HCT116 (cell line): Measurements from ENCODE around the gene PIN1. TPM values are rescaled to one million over a fixed set of nuclear protein-coding genes. Genes with fewer than 3 reads are reported as not detected.
A peak's percentile ranks its signal among the peaks of the same experiment; 100 is the strongest.

ENCODE experiments used
- ATAC-seq: fragments of 200-7000 bp; cut with Tn5 transposase; 2 replicates; pipeline ENCODE4 v1.9.1; 2020; ENCODE audit warnings: mild to moderate bottlenecking, moderate library complexity
- BruUV-seq: library from RNA; stranded (reverse); fragments of 400-500 nt; replicated peaks from 2 replicates; lab custom pipeline; 2021; lab: Mats Ljungman, UMichigan
- CTCF ChIA-PET: fragments of 300-600 bp; sonication (Branson Sonifier 250); formaldehyde crosslinking; loops from one replicate; lab custom pipeline; 2021; ENCODE audit warnings: antibody characterized with exemption; lab: Charles Lee
- POLR2A ChIA-PET: fragments of 300-600, 350-600 bp; sonication (Branson Sonifier 250); formaldehyde crosslinking; loops from one replicate; lab custom pipeline; 2021; ENCODE audit warnings: antibody characterized with exemption; lab: Charles Lee
- RAD21 ChIA-PET, 2 experiments: fragments of 300-600 bp; sonication (Branson Sonifier 250); formaldehyde crosslinking; loops; one replicate each; lab custom pipeline; 2023; ENCODE audit warnings: low total read pairs in 2 of 2; ENCODE audit not compliant: uncharacterized antibody in 2 of 2, unreplicated experiment in 2 of 2, low non-redundant PET in 1 of 2; lab: Charles Lee
- DNase-seq: peaks from one replicate; pipeline ENCODE4 v3.0.0-alpha.2; 2010; ENCODE audit warnings: low read depth, low spot score
- H2AFZ ChIP-seq: fragments of 200-600 bp; shearing (Covaris generic), sonication (generic); 2 replicates; pipeline ENCODE4 v1.6.1; 2017; ENCODE audit warnings: low read depth, mixed run types, mixed read lengths, antibody characterized with exemption, low read length; ENCODE audit not compliant: poor library complexity, severe bottlenecking
- H3K27ac ChIP-seq: 2 replicates; pipeline ENCODE4 v1.5.1; 2012; ENCODE audit warnings: low read depth, low read length
- H3K27me3 ChIP-seq: fragments of 200-600 bp; sonication (generic); 2 replicates; pipeline ENCODE4 v1.6.1; 2016; ENCODE audit warnings: mixed run types, low read length, mixed read lengths; ENCODE audit not compliant: insufficient read depth
- H3K36me3 ChIP-seq, 2 experiments: fragments of 200-500 bp in 1 of 2; fragments of 200-600 bp in 1 of 2; sonication (Bioruptor generic) in 1 of 2; sonication (generic) in 1 of 2; 2 replicates each; pipeline versions ENCODE4 v1.5.1 to v1.6.1; 2014 to 2016; ENCODE audit warnings: low read length in 2 of 2, inconsistent platforms in 1 of 2, mixed read lengths in 1 of 2, mixed run types in 1 of 2; ENCODE audit not compliant: insufficient read depth in 2 of 2, control insufficient read depth in 1 of 2
- H3K4me1 ChIP-seq, 2 experiments: fragments of 200-600 bp in 1 of 2; sonication (generic) in 1 of 2; 2 replicates each; pipeline versions ENCODE4 v1.5.1 to v1.6.1; 2012 to 2017; ENCODE audit warnings: low read length in 2 of 2, inconsistent platforms in 1 of 2, mild to moderate bottlenecking in 1 of 2, mixed read lengths in 1 of 2, mixed run types in 1 of 2, moderate library complexity in 1 of 2; ENCODE audit not compliant: insufficient read depth in 2 of 2, control insufficient read depth in 1 of 2
- H3K4me2 ChIP-seq: fragments of 200-600 bp; sonication (generic); 2 replicates; pipeline ENCODE4 v1.6.1; 2017; ENCODE audit warnings: mixed run types, low read length, mixed read lengths
- H3K4me3 ChIP-seq, 2 experiments: fragments of 200-600 bp in 1 of 2; sonication (generic) in 1 of 2; replicated peaks in 1 of 2; 2 replicates each; pipeline ENCODE4 v1.5.1; 2011 to 2016; ENCODE audit warnings: low read length in 2 of 2, control low read depth in 1 of 2, low read depth in 1 of 2, mild to moderate bottlenecking in 1 of 2, mixed read lengths in 1 of 2, mixed run types in 1 of 2
- H3K79me2 ChIP-seq: fragments of 200-600 bp; sonication (generic); 2 replicates; pipeline ENCODE4 v1.6.1; 2017; ENCODE audit warnings: mild to moderate bottlenecking, mixed run types, low read length, moderate library complexity, mixed read lengths; ENCODE audit not compliant: insufficient read depth
- H3K9ac ChIP-seq: fragments of 200-600 bp; sonication (generic); 2 replicates; pipeline ENCODE4 v1.6.1; 2016; ENCODE audit warnings: low read length, mixed read lengths
- H3K9me2 ChIP-seq: fragments of 200-600 bp; sonication (generic), shearing (Covaris generic); 2 replicates; pipeline ENCODE4 v1.6.1; 2017; ENCODE audit warnings: mixed run types, mild to moderate bottlenecking, moderate library complexity; ENCODE audit not compliant: insufficient read depth
- H3K9me3 ChIP-seq, 2 experiments: fragments of 200-500 bp in 1 of 2; fragments of 200-600 bp in 1 of 2; sonication (Bioruptor generic) in 1 of 2; sonication (generic) in 1 of 2; 2 replicates each; pipeline ENCODE4 v1.6.1; 2014 to 2017; ENCODE audit warnings: low read length in 2 of 2, mixed read lengths in 2 of 2, inconsistent platforms in 1 of 2, low read depth in 1 of 2, mild to moderate bottlenecking in 1 of 2, mixed run types in 1 of 2, moderate library complexity in 1 of 2; ENCODE audit not compliant: control insufficient read depth in 1 of 2, insufficient read depth in 1 of 2
- H4K20me1 ChIP-seq: fragments of 200-600 bp; sonication (generic), shearing (Covaris generic); 2 replicates; pipeline ENCODE4 v1.6.1; 2017; ENCODE audit warnings: mixed run types, mild to moderate bottlenecking, moderate library complexity; ENCODE audit not compliant: insufficient read depth
- CBX3 ChIP-seq: IDR thresholded peaks from 2 replicates; pipeline ENCODE4 v1.6.1; 2012; ENCODE audit warnings: low read depth
- EGR1 ChIP-seq: IDR thresholded peaks from 2 replicates; pipeline ENCODE4 v1.6.1; 2012; ENCODE audit warnings: low read depth
- EZH2 ChIP-seq: fragments of 200-600 bp; sonication (generic); IDR thresholded peaks from 2 replicates; pipeline ENCODE4 v1.6.1; 2017; ENCODE audit warnings: antibody characterized with exemption, mixed run types
- POLR2AphosphoS5 ChIP-seq: IDR thresholded peaks from 2 replicates; pipeline ENCODE4 v1.6.1; 2011; ENCODE audit warnings: mild to moderate bottlenecking, low read depth, low read length, moderate library complexity
- intact Hi-C: fragments of 100-400 bp; cut with micrococcal nuclease; formaldehyde crosslinking; loops from 2 replicates; pipeline ENCODE4 v1.10.0; 2022
- total RNA-seq: library from RNA; stranded (reverse); gene quantifications from one replicate; pipeline ENCODE4 v1.2.1, GENCODE V29; 2021; ENCODE audit not compliant: unreplicated experiment
- TF ChIP-seq, protein P1 (sequence below): IDR thresholded peaks from 2 replicates; pipeline ENCODE4 v1.6.1; 2012; ENCODE audit warnings: low read depth

PIN1 gene
- total RNA-seq, 1 experiment from 2014 or later = 78.9 TPM

DNA sequence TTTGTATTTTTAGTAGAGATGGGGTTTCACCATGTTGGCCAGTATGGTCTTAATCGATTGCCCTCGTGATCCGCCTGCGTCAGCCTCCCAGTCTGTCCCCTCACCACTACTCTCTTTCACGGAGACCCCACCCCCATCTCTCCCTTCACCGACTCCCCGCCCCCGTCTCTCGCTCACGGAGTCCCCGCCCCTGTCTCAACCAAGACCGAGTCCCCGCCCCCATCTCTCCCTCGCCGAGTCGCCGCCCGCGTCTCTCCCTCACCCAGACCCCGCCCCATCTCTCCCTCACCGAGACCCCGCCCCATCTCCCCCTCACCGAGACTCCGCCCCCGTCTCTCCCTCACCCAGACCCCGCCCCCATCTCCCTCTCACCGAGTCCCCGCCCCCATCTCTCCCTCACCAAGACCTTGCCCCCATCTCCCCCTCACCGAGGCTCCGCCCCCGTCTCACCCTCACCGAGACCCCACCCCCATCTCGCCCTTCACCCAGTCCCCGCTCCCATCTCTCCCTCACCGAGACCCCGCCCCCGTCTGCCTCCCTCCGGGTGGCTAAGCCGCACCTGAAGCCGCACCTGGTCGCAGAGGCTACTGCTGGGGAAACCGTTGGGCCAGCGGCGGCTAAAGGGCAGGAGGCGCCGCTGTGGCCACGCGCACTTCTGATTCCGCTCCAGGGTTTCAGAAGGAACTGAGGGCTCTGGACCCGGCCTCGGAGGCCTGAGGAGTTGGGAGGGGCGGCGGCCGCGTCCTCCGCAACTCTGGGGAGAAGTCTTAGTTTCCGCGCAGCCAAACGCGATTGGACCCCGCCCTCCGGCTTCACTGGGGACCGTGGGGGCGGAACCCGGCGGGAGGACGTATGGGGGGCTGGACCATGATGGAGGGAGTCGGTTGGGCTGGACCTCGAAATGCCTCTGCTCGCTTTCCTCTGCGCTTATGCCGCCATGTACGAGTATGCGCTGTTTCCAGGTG is 49.5 kb upstream of the PIN1 start:
- no peaks in the 10 kb centered on the region for H3K9me2 ChIP-seq
- peak overlapping the region; percentile 45 to 58 for H3K4me3 ChIP-seq
- CTCF ChIA-PET = no interaction called here
- peak overlapping the region; percentile 48 for H3K27ac ChIP-seq
- DNase-seq = peak; percentile 57
- no peaks in the 10 kb centered on the region for H3K36me3 ChIP-seq
- ATAC-seq = peak; percentile 88
- POLR2A ChIA-PET = interaction anchor here (0.6 kb wide), 1 partner anchor 439 kb away, joined by 3 read pairs; no protein-coding TSS in a partner anchor
- H3K79me2 ChIP-seq = no peaks in the 10 kb centered on the region
- no peak overlapping the region for H2AFZ ChIP-seq
- intact Hi-C loops = no loop called here
- TF ChIP-seq EGR1 = peak; percentile 42; the same call in 1 of the 2 replicates
- TF ChIP-seq CBX3 = no peak
- TF ChIP-seq POLR2AphosphoS5 = peak; percentile 54; the same call in 1 of the 2 replicates
- TF ChIP-seq EZH2 = no peak
- TF ChIP-seq, protein P1, sequence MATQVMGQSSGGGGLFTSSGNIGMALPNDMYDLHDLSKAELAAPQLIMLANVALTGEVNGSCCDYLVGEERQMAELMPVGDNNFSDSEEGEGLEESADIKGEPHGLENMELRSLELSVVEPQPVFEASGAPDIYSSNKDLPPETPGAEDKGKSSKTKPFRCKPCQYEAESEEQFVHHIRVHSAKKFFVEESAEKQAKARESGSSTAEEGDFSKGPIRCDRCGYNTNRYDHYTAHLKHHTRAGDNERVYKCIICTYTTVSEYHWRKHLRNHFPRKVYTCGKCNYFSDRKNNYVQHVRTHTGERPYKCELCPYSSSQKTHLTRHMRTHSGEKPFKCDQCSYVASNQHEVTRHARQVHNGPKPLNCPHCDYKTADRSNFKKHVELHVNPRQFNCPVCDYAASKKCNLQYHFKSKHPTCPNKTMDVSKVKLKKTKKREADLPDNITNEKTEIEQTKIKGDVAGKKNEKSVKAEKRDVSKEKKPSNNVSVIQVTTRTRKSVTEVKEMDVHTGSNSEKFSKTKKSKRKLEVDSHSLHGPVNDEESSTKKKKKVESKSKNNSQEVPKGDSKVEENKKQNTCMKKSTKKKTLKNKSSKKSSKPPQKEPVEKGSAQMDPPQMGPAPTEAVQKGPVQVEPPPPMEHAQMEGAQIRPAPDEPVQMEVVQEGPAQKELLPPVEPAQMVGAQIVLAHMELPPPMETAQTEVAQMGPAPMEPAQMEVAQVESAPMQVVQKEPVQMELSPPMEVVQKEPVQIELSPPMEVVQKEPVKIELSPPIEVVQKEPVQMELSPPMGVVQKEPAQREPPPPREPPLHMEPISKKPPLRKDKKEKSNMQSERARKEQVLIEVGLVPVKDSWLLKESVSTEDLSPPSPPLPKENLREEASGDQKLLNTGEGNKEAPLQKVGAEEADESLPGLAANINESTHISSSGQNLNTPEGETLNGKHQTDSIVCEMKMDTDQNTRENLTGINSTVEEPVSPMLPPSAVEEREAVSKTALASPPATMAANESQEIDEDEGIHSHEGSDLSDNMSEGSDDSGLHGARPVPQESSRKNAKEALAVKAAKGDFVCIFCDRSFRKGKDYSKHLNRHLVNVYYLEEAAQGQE = no peak
- no peaks in the 10 kb centered on the region for H4K20me1 ChIP-seq
- BruUV-seq = no TSS peak
- peaks cover 0 to 5% of the 10 kb centered on the region in 2 experiments; a peak in 1 of 4 replicates for H3K9me3 ChIP-seq
- H3K27me3 ChIP-seq = no peaks in the 10 kb centered on the region
- H3K4me1 ChIP-seq = peaks cover 2 to 7% of the 10 kb centered on the region in 2 experiments; a peak in 2 of 4 replicates
- H3K4me2 ChIP-seq = peak overlapping the region; percentile 83
- H3K9ac ChIP-seq = peak overlapping the region; percentile 53; the same call in 1 of the 2 replicates
- RAD21 ChIA-PET = no interaction called here
